AG20443 (cell line): ENCODE measurements around the gene KRTAP19-2.
"Not testable (repeated sequence)": the region's sequence is repeated elsewhere in the genome, so short reads cannot be mapped to it uniquely, and the experiment has no call there.

Experiments
- DNase-seq: peaks from one replicate; pipeline ENCODE4 v3.0.0; 2012; ENCODE audit warnings: low spot score, mixed read lengths

The KRTAP19-2 gene, protein sequence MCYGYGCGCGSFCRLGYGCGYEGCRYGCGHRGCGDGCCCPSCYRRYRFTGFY

DNA sequence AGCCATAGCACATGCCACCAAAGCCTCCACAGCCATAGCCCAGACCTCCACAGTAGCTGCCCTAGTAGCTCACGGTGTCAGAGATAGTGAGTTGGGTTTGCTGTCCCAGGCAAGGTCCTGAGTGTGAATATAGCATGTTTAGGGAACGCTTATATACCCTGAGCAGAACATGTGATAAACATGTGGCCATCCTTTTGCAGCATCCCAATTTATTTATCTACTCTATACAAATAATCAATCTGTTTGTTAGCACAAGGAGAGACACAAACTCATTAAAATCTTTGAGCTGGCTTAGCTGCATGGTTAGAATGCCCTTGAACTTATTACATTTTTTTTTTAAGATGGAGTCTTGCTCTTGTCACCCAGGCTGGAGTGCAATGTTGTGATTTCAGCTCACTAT lies at the start of gene KRTAP19-2:
Gene KRTAP19-2, minus strand, starts transcription at position 101 of the 400 bp plus-strand sequence. Its CDS starts 88 bp downstream, at position 13.
- DNase-seq, result no peak

DNA sequence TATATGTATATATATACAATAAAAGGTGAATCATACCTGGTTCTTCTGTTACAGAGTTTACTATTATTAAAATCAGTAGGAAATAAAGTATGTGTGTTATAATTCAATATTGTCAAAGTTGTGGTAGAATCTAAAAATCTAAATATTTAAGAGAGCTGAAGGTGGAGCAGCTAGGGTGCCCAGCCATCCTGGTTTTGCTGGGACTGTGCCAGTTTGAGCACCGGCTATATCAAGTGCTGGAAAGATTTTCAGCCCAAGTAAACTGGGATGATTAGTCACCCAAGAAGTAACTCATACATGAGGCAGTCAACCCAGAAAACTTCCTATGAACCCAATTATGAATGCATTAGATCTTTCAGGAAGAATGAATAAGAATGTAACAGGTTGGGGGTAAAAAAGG lies 31.6 kb upstream of the KRTAP19-2 start:
- DNase-seq, result no peak

DNA sequence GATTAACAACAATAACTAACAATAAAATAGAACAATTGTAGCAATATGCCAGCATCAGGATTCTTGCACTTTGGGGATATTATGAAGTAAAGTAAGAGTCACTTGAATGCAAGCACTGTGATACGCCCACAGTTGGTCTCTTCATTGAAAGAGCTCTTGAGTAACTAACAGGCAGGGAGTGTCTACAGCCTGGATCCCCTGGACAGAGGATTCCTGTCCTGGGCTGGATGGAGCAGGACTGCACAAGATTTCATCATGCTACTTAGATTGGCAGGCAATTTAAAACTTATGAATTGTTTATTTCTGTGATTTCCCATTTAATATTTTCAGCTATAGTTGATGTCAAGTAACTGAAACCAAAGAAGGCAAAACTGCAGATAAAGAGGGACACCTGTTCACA lies 28.4 kb upstream of the KRTAP19-2 start:
- no peak for DNase-seq

DNA sequence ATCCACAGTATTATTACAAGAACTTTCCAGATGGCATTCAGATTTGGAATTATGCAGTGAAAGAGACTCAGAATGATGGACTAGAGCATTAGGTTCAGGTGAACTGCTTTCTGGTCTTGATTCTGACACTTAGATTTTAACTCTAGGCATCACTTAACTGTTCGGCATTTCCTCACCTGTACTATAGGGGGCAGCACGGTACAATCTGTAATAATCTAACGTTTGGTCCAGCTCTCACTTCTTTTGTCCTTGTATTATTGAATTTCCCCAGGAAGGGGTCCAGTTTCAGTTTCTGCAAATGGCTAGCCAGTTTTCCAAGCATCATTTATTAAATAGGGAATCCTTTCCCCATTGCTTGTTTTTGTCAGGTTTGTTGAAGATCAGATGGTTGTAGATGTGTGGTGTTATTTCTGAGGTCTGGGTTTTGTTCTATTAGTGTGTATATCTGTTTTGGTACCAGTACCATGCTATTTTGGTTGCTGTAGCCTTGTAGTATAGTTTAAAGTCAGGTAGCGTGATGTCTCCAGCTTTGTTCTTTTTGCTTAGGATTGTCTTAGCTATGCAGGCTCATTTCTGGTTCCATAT lies 18.5 kb upstream of the KRTAP19-2 start:
- not testable (repeated sequence) for DNase-seq

DNA sequence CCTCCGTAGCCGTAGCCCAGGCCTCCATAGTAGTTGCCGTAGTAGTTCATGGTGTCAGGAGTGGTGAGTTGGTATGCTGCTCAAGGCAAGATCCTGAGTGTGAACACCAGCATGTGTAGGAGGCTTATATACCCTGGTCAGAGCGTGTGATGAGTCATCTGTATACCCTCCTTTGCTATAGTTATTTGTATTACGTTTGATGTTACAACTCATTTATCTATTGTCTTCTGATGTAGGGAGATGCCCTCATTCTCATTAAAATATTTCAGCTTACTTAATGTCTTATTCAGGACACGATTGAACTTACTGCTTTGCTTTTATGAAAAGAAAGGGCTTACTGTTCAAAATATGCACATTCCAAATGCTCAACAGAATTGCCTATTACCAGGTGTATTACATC lies 14.8 kb upstream of the KRTAP19-2 start, which contains the start of gene KRTAP19-5:
Gene KRTAP19-5, minus strand, starts transcription at position 101 of the 400 bp plus-strand sequence. Its CDS starts 51 bp downstream, at position 50.
- DNase-seq, result no peak

DNA sequence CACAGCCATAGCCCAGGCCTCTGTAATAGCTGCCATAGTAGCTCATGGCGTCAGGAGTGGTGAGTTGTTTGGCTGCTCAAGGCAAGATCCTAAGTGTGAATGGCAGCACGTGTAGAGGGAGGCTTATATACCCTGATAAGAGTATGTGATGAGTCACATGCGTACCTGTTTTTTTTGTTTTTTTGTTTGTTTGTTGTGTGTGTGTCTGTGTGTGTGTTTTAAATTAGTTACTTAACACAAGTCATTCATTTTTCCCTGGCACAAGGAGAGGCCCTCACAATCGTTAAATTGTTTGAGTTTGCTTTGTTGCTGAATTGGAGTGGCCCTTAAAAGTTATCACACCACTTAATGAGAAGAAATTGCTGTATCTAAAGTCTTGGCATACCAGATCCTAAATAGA lies 9.8 kb upstream of the KRTAP19-2 start, which contains the start of gene KRTAP19-4:
Gene KRTAP19-4, minus strand, starts transcription at position 101 of the 400 bp plus-strand sequence. Its CDS starts 55 bp downstream, at position 46.
- no peak for DNase-seq

DNA sequence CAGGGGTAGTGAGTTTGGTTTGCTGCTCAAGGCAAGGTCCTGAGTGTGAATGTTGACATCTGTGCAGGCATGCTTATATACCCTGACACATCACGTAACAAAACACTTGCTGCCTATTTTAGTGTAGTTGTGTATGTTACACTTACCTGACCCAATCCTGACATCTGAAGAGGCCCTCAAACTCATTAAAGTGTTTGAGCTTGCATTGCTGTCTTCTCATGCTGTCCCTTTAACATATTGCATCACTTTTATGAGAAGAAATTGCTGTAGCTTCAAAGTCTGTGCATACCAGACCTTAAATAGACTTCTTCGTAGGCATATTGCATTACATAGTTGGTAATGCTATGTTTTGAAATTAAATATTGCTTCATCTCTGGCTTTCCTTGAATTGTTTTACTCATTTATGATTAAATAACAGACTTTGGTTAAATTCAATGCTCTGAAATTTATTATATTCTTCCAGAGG lies 4.8 kb upstream of the KRTAP19-2 start, which contains the start of gene KRTAP19-3:
Gene KRTAP19-3, minus strand, starts transcription at position 51 of the 466 bp plus-strand sequence. CDS start 56 bp downstream, outside the sequence.
- DNase-seq, result no peak

DNA sequence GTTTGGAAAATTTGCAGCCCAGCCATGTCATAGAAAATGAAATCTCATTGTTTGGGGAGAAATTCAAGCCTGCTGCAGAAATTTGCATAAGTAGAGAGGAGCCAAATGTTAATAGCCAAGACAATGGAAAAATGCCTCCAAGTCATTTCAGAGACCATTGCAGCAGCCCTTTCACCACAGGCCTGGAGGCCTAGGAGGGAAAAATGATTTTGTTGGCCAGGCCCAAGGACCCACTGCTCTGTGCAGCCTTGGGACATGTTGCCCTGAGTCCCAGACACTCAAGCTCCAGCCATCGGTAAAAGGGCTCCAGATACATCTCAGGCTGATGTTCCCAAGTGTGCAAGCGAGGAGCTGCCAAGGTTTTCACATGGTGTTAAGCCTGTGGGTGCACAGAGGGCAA lies 1.1 kb downstream of the KRTAP19-2 start:
- DNase-seq, result no peak

DNA sequence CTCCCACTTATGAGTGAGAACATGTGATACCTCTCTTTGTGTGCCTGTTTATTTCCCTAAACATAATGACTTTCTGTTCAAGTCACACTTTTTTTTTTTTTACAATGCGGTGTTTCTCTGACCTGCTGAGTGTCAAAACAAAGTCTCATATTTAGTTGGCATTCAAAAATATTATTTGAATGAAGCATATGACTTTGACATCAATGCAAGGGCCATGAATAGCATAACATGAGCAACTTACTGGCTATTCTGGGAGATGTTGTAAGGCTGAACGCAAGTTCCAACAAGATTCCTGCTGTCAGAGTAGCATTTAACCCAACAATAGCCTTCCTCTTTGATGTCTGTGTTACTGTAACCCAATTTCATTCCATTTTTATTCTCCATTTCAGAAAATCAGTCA lies 5.1 kb downstream of the KRTAP19-2 start:
- no peak for DNase-seq

DNA sequence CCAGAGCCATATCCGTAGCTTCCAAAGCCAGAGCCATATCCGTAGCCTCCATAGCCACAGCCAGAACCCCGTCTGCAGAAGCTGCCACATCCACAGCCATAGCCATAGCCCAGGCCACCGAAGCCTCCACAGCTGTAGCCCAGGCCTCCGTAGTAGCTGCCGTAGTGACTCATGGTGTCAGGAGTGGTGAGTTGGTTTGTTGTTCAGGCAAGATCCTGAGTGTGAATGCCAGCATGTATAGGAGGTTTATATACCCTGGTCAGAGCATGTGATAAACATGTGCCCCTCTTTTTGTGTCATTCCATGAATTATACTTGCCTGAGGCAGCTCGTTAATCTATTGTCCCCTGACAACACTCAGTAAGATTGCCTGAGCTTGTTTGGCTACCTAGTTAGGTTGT lies 7.1 kb downstream of the KRTAP19-2 start, which contains the start of gene KRTAP19-1:
Gene KRTAP19-1, minus strand, starts transcription at position 223 of the 400 bp plus-strand sequence. Its CDS starts 50 bp downstream, at position 173.
- DNase-seq, result no peak

DNA sequence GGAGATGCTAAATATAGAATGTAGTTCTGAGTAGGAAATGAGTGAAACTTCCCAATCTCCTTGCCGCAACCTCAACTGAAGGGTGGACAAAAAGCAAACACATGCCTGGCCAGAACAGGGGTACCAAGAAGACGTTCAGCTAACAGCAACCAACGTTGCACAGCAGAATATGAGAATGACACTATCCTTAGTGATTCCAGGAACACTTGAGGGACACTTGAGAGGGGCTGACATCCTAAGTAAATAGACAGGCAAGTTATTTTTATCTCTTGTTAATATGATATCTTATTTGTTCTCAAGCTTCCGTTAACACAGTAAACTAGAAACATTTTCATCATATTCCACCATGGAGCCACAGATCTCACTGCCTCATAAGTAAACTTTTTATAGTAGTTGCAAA lies 8.0 kb downstream of the KRTAP19-2 start:
- no peak for DNase-seq

DNA sequence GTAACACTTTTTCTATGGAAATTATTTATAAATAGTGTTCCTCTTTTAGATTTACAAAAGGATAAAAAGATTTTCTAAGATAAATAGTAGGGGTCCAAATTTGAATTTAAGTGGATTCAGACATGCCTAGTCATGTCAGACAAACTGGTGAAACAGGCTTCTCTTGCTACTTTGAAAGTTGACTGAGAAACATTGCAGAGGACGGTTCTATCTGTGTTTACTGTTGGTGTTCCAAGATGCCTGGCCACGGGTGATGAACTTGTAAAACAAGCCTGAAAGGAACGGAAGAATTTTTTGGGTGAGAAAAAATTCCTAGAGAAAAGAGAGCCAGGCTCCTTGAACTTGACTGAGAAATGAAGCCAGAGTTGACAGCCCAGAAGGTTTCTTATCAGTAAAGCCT lies 9.2 kb downstream of the KRTAP19-2 start:
- DNase-seq, result no peak

DNA sequence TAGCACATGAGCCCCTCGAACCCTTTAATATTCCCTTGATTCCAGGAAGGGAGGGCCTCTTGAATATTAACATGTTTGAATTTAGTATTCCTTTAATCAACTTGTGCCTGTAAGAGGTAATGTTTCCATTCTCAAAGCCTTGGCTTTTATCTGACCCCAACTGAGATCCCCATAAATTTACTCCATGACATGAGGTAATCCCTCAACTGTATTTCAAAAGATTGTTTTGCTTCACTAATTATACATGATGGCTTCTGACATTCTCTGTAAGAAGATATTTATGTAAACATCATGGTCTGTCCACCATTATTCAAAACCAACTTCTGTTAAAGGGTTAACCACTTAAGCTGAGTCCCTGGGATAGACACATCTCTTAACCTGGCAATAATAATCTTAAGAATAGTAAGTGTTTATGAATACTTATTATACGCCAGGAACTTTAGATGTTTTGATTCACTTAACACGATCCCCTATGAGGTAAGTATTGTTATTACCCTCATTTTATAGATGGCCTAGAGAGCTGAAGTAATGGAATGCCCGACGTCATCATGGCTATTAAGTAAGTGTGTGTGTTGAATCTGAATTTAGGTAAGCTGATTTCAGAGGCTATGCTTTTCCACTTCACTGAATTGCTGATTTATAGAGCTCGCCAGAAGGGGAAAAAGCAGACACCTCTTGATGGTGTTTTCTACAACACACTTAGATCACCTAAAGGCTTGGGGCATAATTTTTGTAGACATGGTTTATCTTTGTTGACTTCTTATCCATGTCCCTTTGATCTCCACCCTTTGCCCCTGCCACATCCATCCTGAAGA lies 18.1 kb downstream of the KRTAP19-2 start:
- no peak for DNase-seq

DNA sequence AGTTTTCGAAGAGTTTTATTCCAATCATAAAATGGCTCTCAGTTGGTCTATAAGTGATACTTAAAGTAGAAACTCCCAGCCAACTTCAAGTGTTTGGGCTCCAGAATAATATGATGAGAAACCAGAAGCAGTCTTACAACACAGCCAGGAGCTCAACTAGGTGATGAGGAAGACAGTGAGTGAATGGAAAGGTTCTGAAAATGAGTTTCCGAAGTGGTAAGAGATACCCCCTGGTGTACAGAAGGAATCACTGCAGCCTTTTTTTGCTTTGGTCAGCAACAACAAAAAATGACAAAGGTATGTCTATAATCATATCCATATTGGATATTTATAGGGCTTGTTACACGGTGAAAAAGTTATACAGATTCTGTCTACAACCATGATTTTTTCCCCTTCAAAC lies 23.5 kb downstream of the KRTAP19-2 start:
- no peak for DNase-seq

DNA sequence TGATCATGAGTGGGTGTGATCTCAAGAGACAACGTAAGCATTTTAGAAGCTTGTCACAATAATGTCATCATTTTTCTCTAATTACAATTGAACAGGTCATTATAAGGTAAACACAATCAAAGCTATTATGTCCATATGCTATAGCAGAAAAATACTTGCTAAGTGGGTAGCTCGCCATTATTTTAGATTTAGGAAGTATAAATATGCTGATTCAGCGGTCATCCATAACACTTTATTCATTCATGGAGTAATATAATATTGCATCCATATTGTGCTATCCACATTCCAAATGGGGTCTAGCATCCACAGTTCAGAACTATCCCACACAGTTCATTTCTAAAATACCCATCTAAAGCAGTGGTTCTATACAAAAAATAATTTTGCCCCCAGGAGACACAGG lies 38.7 kb downstream of the KRTAP19-2 start:
- no peak for DNase-seq

DNA sequence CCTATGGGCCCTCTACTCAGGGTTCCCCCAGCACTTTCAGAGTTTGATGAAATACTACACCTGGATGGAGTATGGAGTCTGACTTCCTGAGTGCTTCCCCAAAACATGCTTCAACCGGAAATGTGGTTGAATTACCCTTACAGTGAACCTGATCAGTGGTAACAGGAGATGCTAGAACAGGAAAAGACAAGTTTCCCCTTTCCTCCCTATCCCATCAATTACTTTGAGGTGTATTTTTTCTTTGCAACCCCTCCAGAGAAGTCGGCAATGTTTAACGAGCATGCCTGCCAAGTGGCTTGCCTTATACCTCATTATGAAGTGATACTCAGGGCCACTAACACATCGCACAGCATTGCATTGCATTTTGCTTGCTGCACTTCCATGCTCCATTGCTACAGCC lies 40.2 kb downstream of the KRTAP19-2 start:
- no peak for DNase-seq

DNA sequence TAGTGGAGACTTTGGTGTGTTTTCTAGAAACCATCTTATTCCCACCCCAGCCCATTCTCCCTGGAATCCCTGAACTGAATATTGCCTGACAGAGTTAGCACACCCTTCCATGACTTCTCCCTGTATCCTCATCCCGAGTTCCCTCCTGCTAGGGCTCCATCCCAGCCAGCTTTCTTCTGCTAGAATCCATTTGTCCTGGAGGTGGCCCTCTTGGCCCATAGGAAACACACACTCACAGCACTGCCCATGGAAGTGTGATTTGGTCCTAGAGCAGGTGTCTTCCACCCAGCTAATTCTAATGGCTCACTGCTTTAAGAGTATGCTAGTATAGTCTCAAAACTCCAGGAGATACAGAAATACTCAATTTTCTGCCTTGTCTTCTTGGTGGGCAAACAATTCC lies 43.0 kb downstream of the KRTAP19-2 start:
- no peak for DNase-seq

DNA sequence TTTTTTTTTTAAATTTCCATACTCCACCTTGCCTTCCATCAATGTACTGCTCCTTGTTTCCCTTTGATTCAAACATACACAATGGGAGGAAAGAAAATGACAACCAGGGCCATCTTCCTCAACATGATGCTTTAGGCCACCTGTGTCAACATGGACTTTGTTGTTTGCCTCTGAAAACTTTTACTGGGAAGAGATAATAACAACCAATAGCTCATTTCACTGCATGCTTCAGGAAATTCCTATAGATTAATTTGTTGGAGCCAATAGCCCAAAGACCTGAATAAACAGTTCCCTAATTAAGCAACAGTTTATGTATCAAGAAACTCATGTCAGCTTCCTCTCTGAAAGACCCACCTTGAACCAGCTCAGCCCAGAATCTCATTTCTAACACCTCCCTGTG lies 44.0 kb downstream of the KRTAP19-2 start:
- DNase-seq, result no peak

DNA sequence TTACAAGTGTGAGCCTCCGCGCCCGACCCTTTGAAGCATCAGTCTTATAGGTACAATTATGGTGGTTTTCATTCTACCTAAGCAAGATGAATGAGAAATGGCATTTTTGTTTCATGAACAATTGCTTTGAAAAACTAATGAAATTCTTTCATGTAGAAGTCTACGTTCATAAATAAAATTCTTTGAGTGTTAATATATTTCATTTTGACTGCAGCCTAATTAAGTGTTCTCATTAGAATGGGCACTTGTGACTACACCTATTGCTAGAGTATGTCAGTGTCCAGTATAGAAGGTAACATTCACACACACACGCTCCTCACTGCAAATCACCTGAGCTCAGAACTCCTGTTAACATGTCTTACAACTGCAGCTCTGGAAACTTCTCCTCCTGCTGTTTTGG lies 47.3 kb downstream of the KRTAP19-2 start, which contains the start of gene KRTAP15-1:
Gene KRTAP15-1, plus strand, starts transcription at position 301 of the 400 bp plus-strand sequence. Its CDS starts 53 bp downstream, at position 354.
- DNase-seq, result no peak
